HTERT RPE-1 (cell line): ENCODE measurements around the gene EPAS1.

Experiments
- in situ Hi-C: fragments of 300-500 bp; cut with MboI; formaldehyde crosslinking; loops from 4 replicates; pipeline ENCODE4 v1.14.3; 2020; ENCODE audit warnings: low sequenced_read_pairs

Gene EPAS1

DNA sequence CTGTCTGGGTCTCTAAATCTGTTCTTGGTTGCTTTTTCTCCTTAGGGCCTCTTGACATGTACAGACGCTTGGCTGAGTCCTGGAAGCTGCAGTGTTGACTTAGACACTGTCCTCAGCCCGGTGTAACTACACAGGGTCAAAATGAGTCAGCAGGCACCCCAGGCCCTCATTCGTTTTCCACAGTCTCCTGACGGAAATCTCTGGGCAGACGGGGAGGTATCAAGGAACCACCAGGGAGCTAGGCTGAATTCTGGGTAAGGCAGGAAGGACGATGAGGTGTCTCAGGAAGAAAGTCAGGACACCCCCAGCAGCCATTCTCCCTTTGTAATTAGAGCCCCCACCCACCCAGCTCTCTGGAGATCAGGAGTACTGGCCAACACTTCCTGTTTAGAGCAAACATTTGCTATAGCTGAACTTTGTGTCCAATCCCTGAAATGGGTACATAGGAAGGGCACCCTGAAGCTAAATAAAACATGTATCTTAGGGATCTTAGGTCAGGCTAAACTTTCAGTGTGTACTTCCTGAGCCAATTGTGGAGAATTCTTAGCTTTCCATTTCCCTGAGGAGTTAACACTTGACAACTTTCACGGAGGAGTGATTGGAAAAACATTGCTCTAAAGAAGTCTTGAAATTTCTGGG is 23.9 kb upstream of the EPAS1 start:
- in situ Hi-C loops: no loop called here

DNA sequence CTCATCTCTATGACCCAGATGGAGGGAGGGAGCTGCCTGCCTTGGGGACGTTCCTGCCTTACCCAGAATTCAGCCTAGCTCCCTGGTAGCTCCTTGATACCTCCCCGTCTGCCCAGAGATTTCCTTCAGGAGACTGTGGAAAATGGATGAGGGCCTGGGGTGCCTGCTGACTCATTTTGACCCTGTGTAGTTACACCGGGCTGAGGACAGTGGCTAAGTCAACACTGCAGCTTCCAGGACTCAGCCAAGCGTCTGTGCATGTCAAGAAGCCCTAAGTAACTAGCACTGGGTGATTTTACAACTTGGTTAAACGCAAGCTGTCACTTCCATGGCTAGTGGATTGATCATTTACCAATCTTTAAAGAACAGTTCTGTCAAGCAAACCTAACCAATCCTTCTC is 23.3 kb upstream of the EPAS1 start:
- in situ Hi-C loops: no loop called here

DNA sequence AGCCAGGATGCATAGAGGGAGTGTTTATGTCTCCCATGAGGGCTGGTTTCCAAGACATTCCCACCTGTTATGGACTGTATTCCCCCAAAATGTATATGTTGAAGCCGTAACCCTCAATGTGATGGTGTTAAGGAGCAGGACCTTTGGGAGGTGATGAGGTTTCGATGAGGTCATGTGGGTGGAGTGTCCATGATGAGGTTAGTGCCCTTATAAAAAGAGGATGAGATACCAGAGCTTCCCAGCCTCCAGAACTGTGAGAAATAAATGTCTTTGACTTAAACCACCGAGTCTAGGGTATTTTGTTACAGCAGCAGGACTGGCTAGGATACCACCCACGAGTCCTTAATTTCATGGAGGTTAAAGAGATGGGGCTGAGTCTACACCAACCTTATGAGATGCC is 22.6 kb upstream of the EPAS1 start:
- in situ Hi-C loops: no loop called here

DNA sequence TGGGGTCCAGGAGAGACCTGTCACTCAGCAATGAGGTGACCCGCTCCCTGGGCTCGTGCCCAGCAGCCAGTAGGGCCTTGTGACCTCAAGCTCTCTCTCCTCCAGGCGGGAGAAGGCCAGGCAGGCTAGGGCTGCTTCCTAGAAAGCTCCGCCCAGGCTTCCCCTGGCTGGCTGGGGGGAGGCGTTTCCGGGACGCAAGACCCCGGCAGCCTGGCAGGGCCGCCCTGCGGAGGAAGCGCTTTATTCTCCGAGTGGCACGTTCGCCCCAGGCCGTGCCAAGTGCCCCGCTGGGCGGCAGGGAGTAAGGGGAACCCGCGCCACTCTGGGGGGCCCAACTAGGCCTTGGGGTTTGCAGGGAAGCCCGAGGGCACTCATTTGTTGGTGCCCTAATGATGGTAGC is 21.2 kb upstream of the EPAS1 start:
- in situ Hi-C loops: no loop called here

DNA sequence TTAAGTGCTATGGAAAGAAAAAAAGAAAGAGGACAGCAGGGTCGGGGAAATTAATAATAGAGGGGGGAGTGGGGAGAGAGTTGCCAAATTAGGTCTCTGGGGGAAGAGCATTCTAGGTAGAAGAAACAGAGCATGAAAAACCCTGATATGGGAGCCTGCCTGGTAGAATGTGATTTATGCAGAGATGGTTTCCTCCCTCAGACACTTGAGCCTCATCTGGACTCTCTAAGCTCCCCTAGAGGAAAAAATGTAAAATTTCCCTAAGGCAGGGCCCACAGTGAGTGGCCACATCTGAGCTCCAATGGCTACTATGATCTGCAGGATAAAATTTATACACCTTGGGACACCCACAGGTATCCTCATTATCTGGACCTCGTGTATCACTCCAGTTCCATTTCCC is 20.6 kb upstream of the EPAS1 start:
- in situ Hi-C loops: no loop called here

DNA sequence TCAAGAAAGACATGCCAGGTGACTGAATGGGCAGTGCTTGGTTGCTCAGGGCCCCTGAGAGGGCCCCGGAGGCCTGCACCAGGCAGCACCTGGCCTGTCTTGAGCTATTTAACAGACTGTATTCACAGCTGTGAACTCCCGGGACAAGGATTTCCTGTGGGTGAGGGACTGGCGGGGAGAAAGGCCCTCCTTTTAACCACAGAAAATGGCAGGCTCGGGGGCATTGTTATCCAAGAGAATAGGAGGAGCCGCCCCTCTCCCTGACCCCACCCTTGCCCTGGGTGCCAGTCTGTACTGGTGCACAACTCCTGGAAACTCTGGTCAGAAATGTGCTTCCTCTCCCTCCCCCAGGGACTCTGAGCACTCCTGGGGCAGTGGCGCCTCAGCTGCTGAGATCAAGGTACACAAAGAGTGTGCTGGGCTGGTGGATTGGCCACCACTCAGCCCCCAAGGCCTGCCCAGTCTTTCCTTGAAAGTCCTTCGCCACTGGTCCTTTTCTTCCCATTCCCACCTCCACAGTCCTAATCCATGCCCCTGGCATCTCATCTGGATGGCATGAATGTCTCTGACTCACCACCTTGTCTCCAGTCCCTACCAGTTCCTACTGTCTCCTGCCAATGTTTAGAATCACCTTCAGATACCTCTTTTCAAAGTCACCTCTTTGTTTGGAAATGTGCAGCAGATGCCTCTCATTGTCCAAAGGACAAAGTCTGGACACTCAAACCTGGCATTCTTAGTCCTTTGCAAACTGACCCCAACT is 19.6 kb upstream of the EPAS1 start:
- in situ Hi-C loops: no loop called here

DNA sequence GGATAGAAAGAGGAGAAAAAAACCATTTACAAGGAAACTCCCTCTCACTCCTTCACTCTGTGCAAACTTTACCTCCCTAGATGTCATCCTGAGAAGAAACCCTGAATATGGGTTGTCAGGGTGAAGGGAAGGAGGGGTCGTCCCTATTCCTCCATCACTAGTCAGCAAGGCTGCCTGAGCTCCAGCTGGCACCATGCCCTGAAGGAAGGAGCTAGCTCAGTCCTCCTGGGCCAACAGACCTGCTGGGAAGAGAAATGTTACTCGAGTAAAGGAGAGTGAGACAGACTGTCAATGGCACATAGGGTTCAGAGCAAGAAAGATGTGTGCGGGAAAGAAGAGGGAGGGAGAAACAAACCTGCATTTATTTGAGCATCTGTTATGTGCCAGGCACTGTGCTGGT is 18.3 kb upstream of the EPAS1 start:
- in situ Hi-C loops: no loop called here

DNA sequence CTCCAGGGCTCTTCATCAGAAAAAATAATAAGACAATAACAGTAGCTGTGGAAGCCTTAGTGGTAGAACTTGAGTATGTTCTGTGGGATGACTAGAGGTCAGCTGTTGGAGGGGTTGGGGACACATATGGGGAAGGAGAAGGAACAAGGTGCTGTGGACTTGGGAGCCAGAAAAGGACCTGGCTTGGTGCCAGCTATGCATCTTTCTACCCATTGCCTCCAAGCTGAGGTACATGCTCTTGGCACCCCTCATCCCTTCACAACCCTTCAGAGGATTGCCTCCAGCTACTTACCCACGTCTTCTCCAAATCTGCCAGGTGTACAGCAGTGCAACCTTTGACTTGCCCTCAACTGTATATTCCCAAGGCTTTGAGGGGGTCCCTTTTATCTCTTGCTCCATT is 15.3 kb upstream of the EPAS1 start:
- in situ Hi-C loops: no loop called here

DNA sequence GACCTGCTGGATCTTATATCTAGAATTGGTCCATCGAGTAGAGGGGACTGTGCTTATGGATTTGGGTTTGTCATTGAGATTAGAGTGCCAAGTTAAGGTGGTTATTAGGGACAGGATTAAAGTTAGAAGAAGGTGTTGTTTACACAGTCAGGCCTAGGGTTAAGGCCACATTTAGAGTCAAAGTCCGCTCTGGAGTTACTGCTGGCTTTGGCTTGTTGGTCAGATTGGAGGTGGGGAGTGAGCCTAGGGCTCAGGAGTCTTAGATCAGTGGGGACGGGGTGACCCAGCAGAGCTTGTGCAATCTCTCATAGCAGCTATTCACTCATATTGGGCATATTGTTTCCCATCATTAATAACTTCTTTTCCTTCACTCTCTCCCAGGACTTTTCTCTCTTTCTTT is 13.5 kb upstream of the EPAS1 start:
- in situ Hi-C loops: no loop called here

DNA sequence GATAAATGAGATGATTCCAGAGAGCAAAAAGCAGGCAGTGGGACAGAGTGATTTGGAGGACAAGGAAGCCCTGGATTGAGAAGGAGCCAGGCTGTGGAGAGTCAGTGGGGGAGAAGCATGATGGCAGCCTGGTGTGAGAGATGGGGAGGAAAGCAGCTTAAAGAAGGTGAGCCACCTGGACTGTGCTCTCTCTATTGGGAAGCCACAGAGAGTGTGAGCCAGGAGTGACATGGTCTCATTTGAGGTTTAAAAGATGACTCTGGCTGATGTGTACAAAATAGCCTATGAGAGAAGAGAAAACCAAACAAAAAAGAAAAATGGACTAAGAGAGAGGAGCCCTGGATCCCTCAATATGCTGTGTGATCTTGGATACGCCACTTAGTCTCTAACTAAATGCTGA is 12.9 kb upstream of the EPAS1 start:
- in situ Hi-C loops: no loop called here

DNA sequence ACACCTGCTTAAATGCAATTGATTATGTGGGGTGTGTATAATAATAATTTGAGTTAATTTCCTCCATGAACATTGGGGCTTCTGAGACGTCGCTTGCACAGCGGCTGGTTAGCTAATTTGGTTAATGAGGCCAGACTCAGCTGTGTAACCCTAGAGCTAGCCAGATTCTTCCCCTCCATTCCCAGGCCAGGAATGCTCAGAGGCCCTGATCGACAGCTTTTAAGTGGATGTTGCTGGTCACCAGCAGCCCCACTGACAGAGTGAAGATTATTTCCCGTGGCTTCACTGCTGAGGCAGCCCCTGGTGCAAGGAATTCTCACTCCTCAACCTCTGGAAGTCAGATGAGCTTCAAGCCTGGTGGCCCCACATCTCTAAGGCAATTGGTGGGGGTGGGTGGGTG is 12.4 kb upstream of the EPAS1 start:
- in situ Hi-C loops: no loop called here

DNA sequence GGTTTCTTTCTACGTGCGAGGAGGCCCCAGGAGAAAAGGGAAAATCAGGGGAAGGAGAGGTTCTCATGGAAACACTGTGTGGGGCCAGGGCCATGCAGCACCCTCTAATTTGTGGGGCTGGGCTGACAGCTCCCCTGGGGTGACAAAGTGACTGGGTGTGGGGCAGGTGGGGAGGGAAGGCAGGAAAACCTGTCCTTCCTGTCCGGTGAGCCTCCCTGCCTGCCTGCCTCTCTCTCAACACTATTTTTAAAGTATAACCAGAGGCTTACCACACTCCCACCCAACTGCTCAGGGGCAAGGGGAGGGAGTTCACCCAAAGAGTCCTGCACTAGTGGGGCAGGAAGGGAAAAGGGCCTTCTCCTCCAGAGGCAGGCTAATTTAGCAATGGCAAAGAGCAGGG is 10.5 kb upstream of the EPAS1 start:
- in situ Hi-C loops: no loop called here

DNA sequence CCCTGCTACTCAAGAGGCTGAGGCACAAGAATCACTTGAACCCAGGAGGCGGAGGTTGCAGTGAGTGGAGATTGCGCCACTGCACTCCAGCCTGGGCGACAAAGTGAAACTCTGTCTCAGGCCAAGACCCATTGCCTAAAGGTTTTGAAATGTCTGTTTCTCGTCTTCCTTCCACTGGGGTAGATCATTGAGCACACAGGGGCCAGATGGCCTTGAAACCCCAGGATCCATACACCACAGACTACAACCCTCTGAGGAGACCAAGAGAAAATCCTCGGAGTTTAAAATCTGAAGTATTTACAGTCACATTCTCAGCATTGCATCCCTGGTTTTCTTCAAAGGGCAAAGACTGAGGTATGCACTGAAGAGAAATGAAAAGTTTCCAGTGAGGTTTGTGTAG is 7.1 kb upstream of the EPAS1 start:
- in situ Hi-C loops: no loop called here

DNA sequence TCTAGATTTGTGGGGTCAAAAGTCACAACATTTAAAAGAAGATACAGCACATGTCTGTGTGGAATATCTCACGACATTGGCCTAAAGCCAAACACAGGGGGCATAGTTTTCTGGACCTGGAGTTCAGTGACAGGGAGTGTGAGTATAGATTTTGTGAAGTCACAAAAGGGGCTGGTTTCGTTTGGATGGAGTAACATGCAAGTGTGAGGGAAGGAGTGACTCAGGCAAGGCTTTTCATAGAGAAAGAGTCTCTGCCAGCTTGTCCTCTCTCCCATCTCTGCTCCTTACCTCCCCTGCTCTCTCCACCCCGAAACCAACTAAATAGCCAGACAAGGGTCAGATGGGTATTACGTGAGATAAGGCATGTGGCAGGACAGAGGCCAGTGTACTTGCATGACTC is 3.7 kb upstream of the EPAS1 start:
- in situ Hi-C loops: no loop called here

DNA sequence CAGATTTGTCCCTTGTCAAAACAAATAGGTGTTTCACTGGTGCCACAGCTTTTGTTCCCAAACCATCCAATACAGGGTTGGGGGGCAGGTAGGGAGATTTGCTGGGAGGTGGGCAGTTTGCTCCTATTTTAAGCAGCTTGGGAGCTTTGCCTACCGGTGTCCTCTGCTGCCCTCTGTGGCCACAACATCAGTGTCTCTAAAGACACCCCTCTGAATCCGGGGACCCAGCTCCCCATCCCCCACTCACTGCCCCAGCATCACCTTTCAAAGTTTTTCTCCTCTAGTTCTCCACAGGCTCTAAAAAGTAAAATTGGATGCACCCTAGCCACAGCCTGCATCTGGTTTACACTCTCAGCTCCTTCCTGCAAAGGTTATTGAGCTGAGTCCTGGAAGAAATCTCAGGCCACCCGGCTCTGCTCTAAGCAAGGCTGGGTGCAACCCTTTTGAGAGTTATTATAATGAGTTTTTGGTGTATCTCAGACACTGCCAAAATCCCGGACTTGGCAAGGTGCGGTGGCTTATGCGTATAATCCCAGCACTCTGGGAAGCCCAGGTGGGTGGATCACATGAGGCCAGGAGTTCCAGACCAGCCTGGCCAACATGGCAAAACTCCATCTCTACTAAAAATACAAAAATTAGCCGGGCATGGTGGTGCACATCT is 2.9 kb upstream of the EPAS1 start:
- in situ Hi-C loops: no loop called here

DNA sequence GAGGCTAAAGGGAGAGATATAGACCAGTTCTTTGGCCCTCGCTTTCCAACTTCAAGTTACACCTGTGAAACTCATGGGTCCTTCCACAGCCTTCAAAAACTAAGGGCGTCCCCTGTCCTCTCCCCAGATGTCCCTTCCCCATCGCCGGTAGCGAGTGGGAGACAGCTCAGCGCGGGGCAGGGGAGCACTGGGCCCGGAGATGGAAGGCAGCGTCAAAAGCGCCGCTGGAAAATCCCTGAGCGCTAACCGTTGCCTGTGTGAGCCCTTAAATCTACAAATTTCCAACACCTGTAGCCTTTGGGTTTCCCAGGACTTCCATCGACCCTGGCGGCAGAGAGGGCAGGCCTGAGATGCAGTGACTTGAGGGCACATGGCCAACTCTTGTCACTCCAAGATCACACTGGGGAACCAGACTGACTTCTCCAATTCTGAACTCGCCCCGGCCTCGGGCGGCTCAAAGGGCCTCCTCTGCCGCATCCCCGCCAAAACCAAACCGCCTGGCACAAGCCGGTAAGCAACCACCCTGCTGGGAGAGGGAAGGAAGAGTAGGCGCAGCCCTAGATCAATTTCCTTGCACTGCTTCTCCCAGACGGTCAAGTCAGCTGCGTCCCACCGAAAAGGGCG is 879 bp upstream of the EPAS1 start:
- in situ Hi-C loops: no loop called here

DNA sequence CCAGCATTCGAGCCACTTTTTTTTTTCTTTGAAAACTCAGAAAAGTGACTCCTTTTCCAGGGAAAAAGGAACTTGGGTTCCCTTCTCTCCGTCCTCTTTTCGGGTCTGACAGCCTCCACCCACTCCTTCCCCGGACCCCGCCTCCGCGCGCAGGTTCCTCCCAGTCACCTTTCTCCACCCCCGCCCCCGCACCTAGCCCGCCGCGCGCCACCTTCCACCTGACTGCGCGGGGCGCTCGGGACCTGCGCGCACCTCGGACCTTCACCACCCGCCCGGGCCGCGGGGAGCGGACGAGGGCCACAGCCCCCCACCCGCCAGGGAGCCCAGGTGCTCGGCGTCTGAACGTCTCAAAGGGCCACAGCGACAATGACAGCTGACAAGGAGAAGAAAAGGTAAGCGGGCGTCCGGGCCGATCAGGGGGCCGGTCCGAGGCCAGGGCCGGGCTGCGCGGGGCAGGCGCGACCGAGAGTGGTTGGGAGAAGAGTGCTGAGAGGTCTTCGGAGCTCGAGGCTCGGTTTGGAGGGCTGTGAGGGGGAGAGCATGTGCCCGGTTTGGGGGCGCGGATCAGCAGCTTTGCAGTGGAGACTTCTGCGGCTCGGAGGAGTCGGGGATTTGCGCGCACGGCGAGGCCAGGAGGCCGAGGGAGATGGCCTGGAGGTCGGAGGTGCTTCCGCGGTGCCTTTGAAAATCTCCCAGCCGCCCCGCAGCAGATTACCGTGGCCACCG is 502 bp downstream of the EPAS1 start:
- in situ Hi-C loops: no loop called here

DNA sequence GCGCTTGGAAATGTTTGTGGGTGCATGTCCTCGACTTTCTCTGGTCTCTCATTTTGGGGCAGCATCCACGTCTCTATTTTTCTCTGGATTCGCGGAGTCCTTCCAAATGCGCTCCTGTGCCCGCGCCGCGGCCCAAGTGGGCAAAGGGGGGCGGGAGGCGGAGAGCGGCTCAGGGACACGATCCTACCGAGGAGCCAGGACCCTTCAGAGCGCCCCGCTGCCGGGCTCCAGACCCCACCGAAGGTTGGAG is 990 bp downstream of the EPAS1 start:
- in situ Hi-C loops: no loop called here

DNA sequence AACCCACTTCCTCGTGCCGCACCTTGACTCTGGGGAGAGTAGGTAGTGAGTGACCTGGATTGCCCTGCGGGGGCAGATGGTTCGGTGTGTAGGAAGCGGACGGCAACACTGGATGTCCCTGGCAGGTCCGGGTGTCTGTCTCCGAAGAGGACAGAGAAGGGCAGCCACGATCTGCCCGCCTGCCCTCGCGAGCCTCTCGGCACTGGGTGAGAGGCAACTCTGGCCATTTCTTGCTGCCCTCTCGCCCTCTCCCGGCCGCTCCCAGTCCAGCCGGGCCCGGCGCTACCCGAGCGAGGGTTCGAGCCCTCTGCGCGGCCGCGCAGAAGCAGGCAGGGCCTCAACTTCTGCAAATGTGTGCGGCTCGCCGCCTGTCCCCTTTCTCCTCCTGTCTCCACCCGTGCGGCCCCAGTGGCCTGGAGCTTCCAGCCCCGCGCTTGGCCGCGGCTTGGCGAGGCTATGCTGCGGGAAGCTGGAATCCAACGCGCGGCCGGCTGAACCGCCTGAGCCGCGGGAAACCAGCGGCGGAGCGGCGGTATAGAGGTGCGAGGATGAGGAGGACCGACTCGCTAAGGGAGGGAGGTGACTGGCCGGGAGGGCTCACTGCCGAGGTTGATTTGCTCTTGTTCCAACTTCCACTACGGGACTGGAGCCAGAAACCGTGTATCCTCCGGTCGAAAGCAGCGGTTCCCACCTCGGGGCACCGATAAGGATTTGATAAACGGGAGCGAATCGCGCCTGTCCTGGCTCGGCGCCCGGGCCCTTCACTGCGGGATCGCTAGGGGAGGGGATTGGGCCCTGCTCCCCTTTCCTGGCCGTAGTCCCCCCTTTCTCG is 1.5 kb downstream of the EPAS1 start:
- in situ Hi-C loops: no loop called here

DNA sequence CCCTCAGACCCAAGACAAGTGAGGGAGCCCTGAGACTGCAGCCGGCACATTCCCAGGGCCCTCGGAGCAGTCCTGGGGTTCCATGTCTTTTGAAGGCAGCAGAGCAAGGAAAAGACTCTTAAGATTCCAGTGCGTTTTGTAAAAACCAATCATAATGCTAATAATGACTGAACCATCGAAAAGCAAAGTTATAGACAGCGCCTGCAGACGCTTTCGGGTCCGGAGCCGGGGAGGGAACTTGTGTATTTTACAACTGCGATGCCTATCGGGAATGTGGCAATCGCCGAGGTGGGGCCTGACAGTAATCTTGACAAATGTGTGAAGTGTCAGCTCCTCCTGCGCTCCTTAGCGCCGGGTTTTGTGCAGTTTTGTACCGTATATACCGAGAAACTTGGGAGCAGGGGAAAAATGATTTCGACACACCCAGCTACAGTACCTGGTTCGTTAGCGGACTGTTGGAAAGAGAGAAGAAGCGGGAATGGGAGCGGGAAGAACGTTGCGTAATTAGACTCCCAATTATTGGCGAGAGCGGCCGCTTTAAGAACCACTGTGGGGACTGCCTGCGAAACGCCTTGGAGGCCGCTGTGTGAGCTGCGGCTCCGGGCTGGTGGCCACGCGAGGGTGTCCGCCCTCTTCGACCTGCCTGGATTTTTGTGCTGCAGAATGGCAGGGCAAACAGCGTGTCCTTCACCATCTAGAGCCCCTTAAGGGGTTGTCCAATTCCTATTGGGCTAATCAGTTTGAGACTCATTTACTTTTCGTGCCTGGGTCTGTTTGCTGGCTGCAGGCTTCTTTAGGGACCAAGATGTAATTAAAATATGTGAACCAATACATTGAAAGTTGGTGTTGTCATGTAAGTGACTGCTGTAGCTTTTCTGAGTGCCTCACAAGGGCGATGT is 2.4 kb downstream of the EPAS1 start:
- in situ Hi-C loops: no loop called here
